ENCODE data around the gene PON3.

DNA sequence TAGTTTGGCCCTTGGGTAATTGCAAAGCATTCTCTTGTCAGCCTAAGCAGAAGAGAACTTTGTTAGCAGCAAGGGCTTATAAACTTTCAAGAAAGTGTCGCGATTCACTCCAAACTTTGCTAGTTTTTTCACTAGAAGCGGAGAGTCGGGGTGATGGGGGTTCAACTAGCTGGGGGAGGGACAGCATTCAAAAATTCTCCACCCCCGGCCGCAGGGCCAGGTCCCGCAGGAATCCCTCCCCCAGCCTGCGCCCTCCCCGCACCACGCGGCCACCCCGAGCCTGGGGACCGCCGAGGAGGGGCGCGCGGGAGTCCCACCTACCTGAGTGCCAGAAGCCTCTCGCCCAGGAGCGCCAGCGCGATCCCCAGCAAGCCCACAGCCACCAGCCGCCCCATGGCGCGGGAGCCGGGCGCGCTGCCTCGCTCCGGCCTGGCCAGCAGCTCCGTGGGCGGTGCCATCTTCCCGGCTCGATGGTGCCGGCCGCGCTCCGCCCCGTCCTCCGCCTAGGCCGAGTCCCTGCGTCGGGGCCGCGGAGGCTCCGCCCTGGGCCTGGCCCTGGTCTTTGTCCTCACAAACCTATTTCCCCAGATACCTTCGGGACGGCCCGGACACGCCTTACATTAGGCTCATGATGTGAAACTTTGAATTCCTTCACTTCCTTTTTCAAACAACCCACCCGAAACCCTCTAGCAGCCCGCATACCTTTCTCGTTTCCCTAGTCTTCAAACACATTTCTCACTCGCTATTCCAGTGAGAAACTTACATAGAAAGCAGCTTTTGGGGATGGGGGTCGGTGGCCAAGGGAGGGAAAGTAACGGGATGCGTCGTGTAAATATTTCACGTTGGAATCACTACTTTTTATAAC, 38.6 kb upstream of the PON3 start, which contains the start of gene PON2:
- TF ChIP-seq CTCF (IDR thresholded peaks at IDR 0.05 in 4 of 5, conservative IDR thresholded peaks at IDR 0.05 in 1 of 5), result no peak
- peak; percentile 28 to 44 for TF ChIP-seq POLR2A (IDR thresholded peaks at IDR 0.05)
